GM12872 (cell line): ENCODE results near the gene GPR157.

Experiments
- TF ChIP-seq, protein P1 (sequence below): IDR thresholded peaks from 3 replicates; pipeline ENCODE4 v1.5.1; 2011; ENCODE audit warnings: low read depth, mild to moderate bottlenecking, low read length, moderate library complexity; ENCODE audit not compliant: insufficient read depth

The GPR157 gene

DNA sequence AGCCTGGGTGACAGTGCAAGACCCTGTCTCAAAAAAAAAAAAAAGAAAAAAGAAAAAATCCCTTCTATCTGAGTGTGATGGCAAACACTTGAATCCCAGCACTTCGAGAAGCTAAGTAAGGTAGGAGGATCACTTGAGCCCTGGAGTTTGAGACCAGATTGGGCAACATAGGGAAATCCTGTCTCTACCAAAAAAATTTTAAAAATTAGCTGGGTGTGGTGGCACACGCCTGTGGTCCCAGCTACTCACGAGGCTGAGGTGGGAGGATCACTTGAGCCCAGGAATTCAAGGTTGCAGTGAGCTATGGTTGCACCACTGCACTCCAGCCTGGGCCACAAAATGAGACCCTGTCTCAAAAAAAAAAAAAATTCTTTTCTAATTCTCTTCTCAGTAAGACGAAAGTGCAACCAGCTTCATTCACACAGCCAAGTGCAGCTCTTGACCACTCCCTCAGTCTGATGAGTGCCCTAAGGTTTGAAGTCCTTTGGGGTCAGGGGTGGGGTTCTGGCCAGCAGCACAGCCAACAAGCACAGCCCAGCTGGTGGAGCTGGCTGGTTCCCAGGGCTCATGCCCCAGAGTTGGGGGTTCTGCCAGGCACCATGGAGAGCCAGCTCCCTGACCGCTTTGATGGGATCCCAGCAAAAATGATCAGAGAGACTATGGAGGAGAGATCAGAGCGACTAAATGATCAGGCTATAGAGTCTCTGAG lies 67.5 kb downstream of the GPR157 start:
- TF ChIP-seq, protein P1, sequence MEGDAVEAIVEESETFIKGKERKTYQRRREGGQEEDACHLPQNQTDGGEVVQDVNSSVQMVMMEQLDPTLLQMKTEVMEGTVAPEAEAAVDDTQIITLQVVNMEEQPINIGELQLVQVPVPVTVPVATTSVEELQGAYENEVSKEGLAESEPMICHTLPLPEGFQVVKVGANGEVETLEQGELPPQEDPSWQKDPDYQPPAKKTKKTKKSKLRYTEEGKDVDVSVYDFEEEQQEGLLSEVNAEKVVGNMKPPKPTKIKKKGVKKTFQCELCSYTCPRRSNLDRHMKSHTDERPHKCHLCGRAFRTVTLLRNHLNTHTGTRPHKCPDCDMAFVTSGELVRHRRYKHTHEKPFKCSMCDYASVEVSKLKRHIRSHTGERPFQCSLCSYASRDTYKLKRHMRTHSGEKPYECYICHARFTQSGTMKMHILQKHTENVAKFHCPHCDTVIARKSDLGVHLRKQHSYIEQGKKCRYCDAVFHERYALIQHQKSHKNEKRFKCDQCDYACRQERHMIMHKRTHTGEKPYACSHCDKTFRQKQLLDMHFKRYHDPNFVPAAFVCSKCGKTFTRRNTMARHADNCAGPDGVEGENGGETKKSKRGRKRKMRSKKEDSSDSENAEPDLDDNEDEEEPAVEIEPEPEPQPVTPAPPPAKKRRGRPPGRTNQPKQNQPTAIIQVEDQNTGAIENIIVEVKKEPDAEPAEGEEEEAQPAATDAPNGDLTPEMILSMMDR: no peak

DNA sequence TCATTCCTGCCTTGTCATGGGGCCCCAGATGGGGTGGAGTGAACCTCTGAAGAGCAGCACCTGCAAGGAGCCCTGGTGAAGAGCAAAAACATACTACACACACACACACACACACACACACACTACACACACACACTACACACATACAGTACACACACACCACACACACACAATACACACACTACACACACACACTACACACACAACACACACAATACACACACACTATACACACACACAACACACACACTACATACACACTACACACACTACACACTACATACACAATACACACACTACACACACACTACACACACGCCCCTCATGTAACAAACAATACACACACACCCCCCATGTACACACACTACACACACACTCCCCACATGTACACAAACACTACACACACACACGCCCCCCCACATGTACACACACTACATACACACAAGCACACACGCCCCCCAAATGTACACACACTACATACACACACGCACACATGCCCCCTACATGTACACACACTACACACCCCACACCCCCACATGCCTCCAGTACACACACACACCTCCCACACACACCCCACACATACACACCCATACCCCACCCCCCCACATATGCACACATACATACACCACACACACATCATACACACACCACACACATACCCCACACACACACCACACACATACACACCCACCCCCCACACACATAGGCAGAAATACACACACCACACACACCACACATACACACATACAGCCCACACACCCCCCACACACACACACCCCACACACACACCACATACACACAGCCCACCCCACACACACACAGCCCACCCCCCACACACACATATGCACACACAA lies 68.8 kb downstream of the GPR157 start:
- TF ChIP-seq, protein P1: no peak

DNA sequence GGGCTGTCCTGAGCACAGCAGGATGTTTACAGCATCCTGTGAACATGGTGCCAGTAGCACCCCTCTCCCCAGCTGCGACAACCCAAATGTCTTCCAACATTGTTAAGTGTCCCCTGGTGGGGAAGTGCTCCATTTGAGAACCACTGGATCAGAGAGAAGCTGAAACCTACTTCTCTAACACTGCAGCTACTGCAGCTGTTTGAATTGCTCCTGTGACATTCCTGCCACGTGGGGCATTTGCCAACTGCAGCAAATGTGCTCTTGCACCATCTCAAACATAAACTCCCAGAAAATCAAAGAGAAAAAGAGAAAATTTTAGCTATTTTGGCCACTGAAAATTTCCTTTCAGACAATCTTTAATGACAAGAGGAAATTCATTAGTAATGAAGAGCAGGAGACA lies 70.4 kb downstream of the GPR157 start:
- TF ChIP-seq, protein P1: no peak

DNA sequence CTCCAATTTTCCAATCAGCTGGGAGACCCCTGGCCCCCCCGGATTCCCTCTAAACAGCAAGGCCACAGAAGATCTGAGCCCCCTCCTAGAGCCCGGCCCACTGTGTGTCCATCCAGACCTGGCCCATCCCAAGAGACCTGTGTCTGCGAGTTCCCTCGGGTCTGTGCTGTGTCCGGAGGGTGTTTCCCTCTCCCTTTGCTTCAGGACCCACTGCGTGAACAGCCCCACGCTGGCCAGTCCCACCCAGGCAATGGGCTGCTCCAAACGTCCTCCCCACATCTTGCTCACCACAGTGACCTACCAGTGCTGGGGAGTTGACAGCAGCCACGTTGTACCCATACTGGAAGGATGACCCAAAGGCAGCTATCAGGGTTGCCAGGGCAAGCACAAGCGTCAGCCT lies 71.1 kb downstream of the GPR157 start:
- TF ChIP-seq, protein P1: no peak

GRCh38 chr1:9052272-9053049 lies 76.4 kb downstream of the GPR157 start:
- TF ChIP-seq, protein P1: no peak

DNA sequence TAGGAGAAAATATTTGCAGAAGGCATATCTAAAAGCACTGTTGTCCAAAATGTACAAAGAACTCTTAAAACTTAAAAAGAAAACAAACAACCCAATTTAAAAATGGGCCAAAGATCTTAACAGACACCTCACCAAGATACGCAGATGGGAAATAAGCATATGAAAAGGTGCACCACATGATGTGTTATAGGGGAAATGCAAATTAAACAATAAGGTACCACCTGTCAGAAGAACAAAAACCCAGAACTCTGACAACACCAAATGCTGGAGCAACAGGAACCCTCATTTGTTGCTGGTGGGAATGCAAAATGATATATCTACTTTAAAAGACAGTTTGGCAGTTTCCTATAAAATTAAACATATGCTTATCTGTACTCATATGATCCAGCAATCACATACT lies 77.5 kb downstream of the GPR157 start:
- TF ChIP-seq, protein P1: no peak

- TF ChIP-seq, protein P1: no peak
Measured at GRCh38 chr1:9050803-9051202, 78.1 kb downstream of the GPR157 start.
